Glomerular endothelial cell (primary cell): ENCODE data around the gene ANKRD22. TPM values are rescaled to one million over a fixed set of nuclear protein-coding genes. Genes with fewer than 3 reads are reported as not detected.

Experiments
- DNase-seq: peaks from one replicate; pipeline ENCODE4 v3.0.0-alpha.2; 2011; ENCODE audit warnings: low read depth, low spot score; ENCODE audit errors: extremely low read depth
- total RNA-seq: library from RNA; depleted of rRNA; stranded (reverse); fragments of >200 nt; gene quantifications from 2 replicates; pipeline ENCODE4 v1.2.3, GENCODE V29; 2015

The ANKRD22 gene
- total RNA-seq = not detected in 2 replicates

DNA sequence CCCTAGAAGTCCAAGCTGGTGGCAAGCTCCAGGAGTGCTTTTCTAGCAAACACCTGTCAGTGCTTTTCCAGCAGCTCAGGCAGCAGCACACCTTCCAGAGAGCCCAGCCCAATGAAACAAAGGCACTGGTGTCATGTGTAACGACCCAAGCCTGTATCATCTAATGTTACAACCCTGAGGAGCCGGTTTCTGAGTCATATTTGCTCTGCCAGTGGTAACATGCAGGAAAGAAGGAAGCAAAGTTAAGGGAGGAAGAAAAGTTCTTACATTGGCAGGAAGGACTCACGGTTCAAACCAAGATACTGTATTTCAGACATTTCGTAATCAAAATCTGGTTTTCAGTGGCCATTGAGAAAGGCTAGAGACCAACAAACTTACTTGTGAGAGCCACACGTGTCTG, at the start of gene ANKRD22:
Gene ANKRD22, minus strand, starts transcription at position 139 of the 400 bp plus-strand sequence. CDS start 237 bp downstream, outside the sequence.
- DNase-seq = no peak

- no peak for DNase-seq
These were observed 48.2 kb upstream of the ANKRD22 start for GRCh38 chr10:88899886-88900285.

GRCh38 chr10:88898727-88899126, 47.1 kb upstream of the ANKRD22 start:
- no peak for DNase-seq

- DNase-seq = no peak
These were observed 45.6 kb upstream of the ANKRD22 start for GRCh38 chr10:88896994-88897853.

- DNase-seq = no peak
These were observed 44.8 kb upstream of the ANKRD22 start for GRCh38 chr10:88896372-88896993.

DNA sequence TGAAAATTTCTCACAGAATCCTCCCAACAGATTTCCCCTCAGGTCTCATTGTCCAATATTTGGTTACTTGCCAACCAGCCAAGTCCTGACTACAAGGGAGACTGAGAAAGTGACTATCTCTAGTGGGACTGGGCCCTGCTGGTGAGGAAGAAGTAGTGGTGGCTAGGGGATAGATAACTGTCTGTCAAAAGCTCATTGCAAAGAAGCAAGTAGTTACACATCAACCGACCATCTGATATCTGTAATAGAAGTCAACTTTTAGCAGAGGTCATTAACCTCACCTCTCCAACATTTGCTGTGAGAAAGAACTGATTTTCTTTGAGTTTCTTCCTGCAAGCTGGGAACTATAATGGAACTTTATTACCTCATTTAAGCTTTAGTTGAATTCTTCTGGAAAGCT, 43.6 kb upstream of the ANKRD22 start:
- DNase-seq = no peak

- no peak for DNase-seq
These were observed 42.0 kb upstream of the ANKRD22 start for GRCh38 chr10:88893611-88894010.

DNA sequence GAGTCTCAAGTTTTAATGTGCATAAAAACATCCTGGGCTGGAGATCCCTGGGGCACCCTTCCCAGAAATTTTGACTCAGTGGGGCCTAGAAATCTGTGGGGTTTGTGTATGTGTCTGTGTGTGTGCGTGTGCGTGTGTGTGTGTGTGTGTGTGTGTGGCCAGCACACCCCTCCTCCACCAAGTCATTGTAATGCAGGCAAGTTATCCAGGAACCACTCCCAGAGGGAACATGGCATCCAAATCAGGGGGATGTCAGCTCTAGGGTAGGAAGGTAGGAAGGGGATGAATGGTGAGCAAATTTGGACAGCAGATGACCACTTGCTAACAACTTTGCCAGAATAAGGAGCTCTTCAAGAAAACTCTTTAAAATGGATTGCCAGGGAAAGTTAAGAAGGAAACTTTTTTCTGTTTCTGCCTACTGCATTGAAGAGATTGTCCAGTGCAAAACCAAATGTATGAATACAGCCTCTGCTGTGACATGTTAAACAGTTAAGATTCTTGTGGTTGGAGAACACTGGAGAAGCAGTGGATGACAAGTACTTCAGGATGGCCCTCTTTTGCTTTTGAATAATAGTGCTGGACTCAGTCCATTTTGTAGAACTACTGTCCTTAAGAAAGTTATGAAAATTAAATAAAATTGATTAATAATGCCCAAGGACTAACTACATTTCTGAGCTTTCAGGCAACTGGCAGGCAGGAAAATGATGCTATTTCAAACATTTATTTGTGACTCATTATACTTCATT, 40.8 kb upstream of the ANKRD22 start:
- no peak for DNase-seq

DNA sequence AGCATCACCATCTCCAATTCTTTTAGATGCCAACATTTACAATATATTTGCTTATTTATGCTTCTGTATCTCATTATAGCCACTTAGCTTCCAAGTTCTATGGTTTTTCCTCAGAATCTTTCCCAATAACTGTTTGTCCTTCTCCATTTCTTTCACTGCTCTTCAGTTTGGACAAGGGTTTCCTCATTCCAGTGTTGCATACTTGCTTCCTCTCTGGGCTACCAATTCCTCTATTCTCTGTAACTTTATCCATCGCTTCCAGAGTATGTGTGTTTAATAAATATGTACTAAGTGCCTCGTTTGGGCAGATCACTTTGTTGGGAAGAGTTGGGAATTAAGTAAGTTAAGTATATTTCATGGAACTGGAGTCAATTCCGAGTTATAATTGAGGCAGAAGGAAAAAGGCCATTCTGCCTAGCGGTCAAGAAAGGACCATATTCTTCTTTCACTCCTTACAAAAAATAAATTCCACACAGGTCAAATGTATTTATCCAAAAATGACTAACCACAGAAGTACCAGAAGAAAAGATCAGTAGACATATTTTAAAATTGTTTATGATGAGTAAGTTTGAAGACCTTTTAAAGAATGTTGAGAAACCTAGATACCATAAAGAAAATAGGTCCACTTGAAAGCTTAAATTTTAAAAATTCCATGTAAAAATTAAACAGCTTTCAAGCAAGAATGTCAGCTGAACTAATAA, 39.2 kb upstream of the ANKRD22 start:
- DNase-seq = no peak

GRCh38 chr10:88889559-88890337, 38.1 kb upstream of the ANKRD22 start:
- no peak for DNase-seq

DNA sequence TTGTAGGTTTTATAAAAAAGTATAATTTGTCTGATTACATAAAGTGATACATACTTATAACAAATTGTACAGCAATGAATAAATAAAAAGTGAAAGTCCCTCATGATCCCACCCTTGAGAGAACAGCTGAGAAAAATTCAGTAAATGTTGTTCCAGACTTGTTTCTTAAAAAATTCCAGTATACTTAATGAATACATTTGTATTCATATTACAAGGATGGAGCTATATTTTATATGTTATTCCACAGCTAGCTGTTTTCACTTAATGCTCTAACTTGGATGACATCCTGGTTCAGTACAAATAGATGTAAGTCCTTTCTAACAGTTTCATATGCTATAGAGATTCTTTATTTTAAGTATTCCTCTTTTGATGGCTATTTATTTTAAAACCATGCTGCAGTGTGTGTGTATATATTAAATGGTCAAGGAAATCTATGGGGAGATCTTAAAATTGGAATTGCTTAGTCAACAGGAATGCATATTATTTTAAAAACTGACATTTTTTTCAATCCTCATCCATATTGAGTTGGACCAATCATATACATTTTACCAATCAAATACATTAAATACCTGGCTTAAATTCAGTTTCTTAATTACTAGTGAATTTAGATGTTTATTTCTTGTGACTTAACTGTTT, 37.3 kb upstream of the ANKRD22 start:
- no peak for DNase-seq

GRCh38 chr10:88886557-88886956, 34.9 kb upstream of the ANKRD22 start:
- DNase-seq = no peak

GRCh38 chr10:88883448-88883809, 31.8 kb upstream of the ANKRD22 start:
- DNase-seq = no peak

GRCh38 chr10:88882646-88883447, 31.2 kb upstream of the ANKRD22 start:
- DNase-seq = peak; percentile 39

- DNase-seq = no peak
These were observed 30.4 kb upstream of the ANKRD22 start for GRCh38 chr10:88881922-88882645.

DNA sequence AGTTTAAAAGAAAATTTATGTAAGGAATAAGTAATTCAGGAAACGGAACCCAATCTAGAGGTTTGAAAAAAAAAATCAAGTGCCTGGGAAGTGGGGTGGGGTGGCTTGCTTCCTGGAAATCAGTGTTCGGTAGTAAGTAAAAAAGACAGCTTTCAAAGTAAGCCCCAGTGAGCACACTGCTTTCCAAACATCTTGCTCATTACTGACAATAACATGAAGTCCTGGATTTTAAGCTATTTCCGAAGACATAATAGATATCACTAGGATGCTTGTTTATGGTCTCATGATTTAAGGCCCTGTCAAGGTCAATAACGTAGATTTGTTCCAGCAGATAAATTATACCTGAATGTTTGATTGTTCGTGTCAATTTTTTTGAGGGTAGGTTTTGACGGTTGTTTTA, 29.7 kb upstream of the ANKRD22 start:
- no peak for DNase-seq

DNA sequence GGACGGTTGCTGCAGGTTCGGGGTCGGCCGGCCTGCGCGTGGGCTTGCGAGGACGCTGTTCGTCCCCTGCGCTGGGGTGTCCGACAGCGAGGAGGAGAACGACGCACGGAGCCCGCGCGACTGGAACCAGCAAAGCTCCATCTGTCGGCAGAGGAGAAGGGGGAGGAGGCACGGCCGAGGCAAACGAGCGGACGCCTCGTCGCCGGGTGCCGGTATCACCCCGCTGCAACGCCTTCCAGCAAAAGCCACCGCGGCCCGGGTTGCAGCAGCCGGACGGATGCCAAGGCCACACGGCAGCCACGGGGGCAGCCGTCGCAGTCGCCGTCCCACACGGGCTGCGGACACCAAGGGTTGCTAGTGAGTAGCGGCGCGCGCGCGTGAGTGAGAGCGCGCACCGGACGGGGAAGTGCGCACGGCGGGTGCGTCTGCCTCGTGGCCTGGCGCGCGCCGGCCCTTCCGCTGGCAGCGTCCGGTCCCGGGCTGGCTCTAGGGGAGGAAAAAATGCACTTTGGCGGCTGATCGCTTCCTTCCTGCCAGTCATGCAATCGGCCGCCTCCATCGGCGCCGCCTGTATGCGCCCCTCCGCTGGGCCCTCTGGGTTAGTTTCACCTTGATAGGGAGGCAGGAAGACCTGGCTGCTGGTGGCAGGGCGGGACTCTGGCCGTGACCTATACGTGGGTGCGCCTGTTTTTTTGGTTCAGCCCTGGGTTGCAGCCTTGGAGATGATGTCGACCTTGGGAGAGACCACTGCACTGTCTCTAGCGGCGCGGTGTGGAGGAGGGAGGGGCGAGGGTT, 28.8 kb upstream of the ANKRD22 start:
- no peak for DNase-seq
